ENCODE results near the gene NTRK2. TPM values are rescaled to one million over a fixed set of nuclear protein-coding genes. Genes with fewer than 3 reads are reported as not detected.
A peak's percentile ranks its signal among the peaks of the same experiment; 100 is the strongest.

Gene NTRK2
- total RNA-seq, 8 experiments from 2014 or later, result 0.49 to 238 (median 15.5) TPM

- peaks cover 4 to 17% of the 10 kb centered on the region in 2 donors for H3K4me1 ChIP-seq (replicated peaks in 1 of 2)
- H3K4me3 ChIP-seq, result no peak overlapping the region
- WGBS, 10 experiments, result 29 to 100% (median 93%) methylated on average over 1 to 2 of the region's 2 CpGs; no CpG with 5 or more reads in 5 of the 10 experiments
- in situ Hi-C loops (cut with MboI; ENCODE audit: low pct_unique_long_range_greater_than_20kb in 2 of 9, low sequenced_read_pairs in 9 of 9, unreplicated experiment in 9 of 9), result no loop called here
- ATAC-seq (replicated peaks in 6 of 8), result no peak
- no peak overlapping the region for H3K27ac ChIP-seq
Observed at GRCh38 chr9:84997472-84997871, 327.9 kb downstream of the NTRK2 start.

DNA sequence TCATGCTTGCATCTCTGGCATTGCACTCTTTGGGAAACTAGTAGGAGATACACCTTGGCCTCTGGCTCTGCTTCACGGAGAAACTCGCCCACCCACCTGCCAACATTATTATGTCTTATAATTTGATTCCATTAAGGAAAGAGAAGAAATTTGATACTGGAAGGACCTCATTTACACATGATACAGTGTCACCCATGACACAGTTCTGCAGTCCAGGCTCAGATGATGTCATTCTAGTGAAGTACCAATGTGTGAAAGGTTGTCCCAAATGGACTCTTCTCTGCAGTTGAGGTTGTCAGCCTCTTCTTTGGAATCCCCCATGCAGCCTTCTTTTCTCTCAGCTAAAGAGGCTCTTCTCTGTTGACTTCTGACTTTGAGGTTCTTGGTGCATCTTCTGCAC, 329.1 kb downstream of the NTRK2 start:
- peaks cover 4 to 17% of the 10 kb centered on the region in 2 donors for H3K4me1 ChIP-seq (replicated peaks in 1 of 2)
- 20 to 50% (median 44%) methylated on average over 2 of the region's 2 CpGs; no CpG with 5 or more reads in 5 of the 10 experiments for WGBS, 10 experiments
- in situ Hi-C loops (cut with MboI; ENCODE audit: low pct_unique_long_range_greater_than_20kb in 2 of 9, low sequenced_read_pairs in 9 of 9, unreplicated experiment in 9 of 9), result no loop called here
- H3K4me3 ChIP-seq, result no peak overlapping the region
- H3K27ac ChIP-seq, result no peak overlapping the region
- no peak for ATAC-seq (replicated peaks in 6 of 8)

DNA sequence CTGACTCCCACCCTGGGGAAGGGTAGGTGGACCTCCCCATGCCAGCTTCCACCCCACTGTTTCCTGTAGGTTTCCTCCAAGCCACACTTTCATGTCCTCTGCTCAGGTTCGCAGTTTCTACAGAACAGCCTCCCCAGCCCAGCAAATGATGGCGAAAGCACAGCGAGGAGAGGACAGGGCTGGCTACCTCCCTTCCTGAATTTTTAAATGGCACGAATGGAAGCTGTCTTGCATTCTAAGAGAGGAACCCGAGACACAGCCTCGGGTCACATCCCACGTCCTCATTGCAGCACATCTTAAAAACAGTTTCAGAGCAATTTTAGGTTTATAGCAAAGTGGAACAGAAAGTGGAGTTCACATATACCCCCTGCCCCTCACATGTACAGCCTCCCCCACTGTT, 330.3 kb downstream of the NTRK2 start:
- Histone ChIP-seq H3K4me3 (no peak overlapping the region), H3K4me1 (replicated peaks in 1 of 2) (peaks cover 4 to 20% of the 10 kb centered on the region in 2 donors), H3K27ac (no peak overlapping the region)
- ATAC-seq (replicated peaks in 6 of 8), result peak in 1 of 8 experiments; percentile 64
- WGBS, 10 experiments, result 33 to 89% (median 60%) methylated on average over 1 to 7 of the region's 7 CpGs; no CpG with 5 or more reads in 3 of the 10 experiments
- in situ Hi-C loops (cut with MboI; ENCODE audit: low pct_unique_long_range_greater_than_20kb in 2 of 9, low sequenced_read_pairs in 9 of 9, unreplicated experiment in 9 of 9), result no loop called here

DNA sequence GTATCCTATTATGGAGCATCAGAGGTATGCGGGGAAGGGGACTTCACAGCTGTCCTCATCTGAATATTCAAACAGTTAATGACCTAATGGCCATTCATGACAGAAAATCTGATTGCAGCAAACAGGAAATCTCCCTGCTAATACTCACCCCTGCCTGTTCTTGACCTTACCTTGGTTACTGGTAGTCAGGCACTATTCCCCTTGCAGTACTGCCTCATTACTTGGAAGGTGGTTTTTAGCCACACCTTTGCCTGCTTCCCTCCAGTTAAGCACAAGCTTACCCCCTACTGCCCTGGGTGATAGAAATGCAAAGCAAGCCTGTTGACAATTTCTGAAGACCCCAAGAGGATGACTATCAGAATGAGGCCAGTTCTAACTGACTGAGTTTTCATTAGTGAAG, 332.4 kb downstream of the NTRK2 start:
- no peak for ATAC-seq (replicated peaks in 6 of 8)
- in situ Hi-C loops (cut with MboI; ENCODE audit: low pct_unique_long_range_greater_than_20kb in 2 of 9, low sequenced_read_pairs in 9 of 9, unreplicated experiment in 9 of 9), result no loop called here
- Histone ChIP-seq H3K27ac (no peak overlapping the region), H3K4me3 (no peak overlapping the region), H3K4me1 (replicated peaks in 1 of 2) (peaks cover 5 to 12% of the 10 kb centered on the region in 2 donors)
- WGBS, 10 experiments, result 20 to 100% (median 95%) methylated on average over 1 of the region's 1 CpG; no CpG with 5 or more reads in 6 of the 10 experiments

- no peak overlapping the region for H3K27ac ChIP-seq
- peak in 4 of 8 experiments; percentile 24 to 59 (median 50) for ATAC-seq (replicated peaks in 6 of 8)
- WGBS, 10 experiments, result 6 to 90% (median 63%) methylated on average over 1 to 3 of the region's 3 CpGs; no CpG with 5 or more reads in 1 of the 10 experiments
- in situ Hi-C loops (cut with MboI; ENCODE audit: low pct_unique_long_range_greater_than_20kb in 2 of 9, low sequenced_read_pairs in 9 of 9, unreplicated experiment in 9 of 9), result no loop called here
- H3K4me1 ChIP-seq (replicated peaks in 1 of 2), result peaks cover 5 to 12% of the 10 kb centered on the region in 2 donors
- no peak overlapping the region for H3K4me3 ChIP-seq
Observed at GRCh38 chr9:85004818-85005413, 335.4 kb downstream of the NTRK2 start.

DNA sequence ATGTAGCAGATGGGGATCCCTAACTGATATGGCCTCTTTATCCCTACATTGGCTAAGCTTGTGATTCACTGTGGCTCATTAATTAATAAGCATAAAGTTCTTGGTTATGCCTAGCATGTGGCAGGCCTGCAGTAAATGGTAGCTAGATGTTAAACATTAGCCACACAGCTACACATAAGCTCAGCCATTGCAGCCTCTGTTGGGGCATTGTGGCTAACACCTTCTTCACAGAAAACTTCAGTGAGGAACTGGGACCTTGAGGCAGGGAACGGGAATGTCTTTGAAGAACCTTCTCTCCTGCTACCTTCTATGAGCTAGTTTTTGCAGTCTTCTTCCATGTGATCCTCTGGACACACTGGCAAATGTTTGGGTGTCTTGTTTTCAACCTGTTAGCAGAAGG, 338.2 kb downstream of the NTRK2 start:
- in situ Hi-C loops (cut with MboI; ENCODE audit: low pct_unique_long_range_greater_than_20kb in 2 of 9, low sequenced_read_pairs in 9 of 9, unreplicated experiment in 9 of 9), result no loop called here
- Histone ChIP-seq H3K4me1 (replicated peaks in 1 of 2) (peaks cover 5 to 12% of the 10 kb centered on the region in 2 donors), H3K4me3 (no peak overlapping the region), H3K27ac (no peak overlapping the region)
- 33 to 100% (median 100%) methylated on average over 1 of the region's 1 CpG; no CpG with 5 or more reads in 5 of the 10 experiments for WGBS, 10 experiments
- no peak for ATAC-seq (replicated peaks in 6 of 8)

- Histone ChIP-seq H3K27ac (no peak overlapping the region), H3K4me3 (no peak overlapping the region), H3K4me1 (replicated peaks in 1 of 2) (peaks cover 5 to 12% of the 10 kb centered on the region in 2 donors)
- 10 to 100% (median 80%) methylated on average over 1 to 3 of the region's 3 CpGs; no CpG with 5 or more reads in 1 of the 10 experiments for WGBS, 10 experiments
- ATAC-seq (replicated peaks in 6 of 8), result no peak
- in situ Hi-C loops (cut with MboI; ENCODE audit: low pct_unique_long_range_greater_than_20kb in 2 of 9, low sequenced_read_pairs in 9 of 9, unreplicated experiment in 9 of 9), result no loop called here
Observed at GRCh38 chr9:85008215-85008614, 338.7 kb downstream of the NTRK2 start.

GRCh38 chr9:85009251-85009650, 339.7 kb downstream of the NTRK2 start:
- no peak overlapping the region for H3K27ac ChIP-seq
- 33 to 100% (median 90%) methylated on average over 1 of the region's 1 CpG; no CpG with 5 or more reads in 3 of the 10 experiments for WGBS, 10 experiments
- peaks cover 5 to 12% of the 10 kb centered on the region in 2 donors for H3K4me1 ChIP-seq (replicated peaks in 1 of 2)
- in situ Hi-C loops (cut with MboI; ENCODE audit: low pct_unique_long_range_greater_than_20kb in 2 of 9, low sequenced_read_pairs in 9 of 9, unreplicated experiment in 9 of 9), result no loop called here
- H3K4me3 ChIP-seq, result no peak overlapping the region
- ATAC-seq (replicated peaks in 6 of 8), result peak in 1 of 8 experiments; percentile 19

GRCh38 chr9:85013703-85014102, 344.2 kb downstream of the NTRK2 start:
- whole genome bisulfite sequencing, 10 experiments, result 50 to 100% (median 100%) methylated on average over 1 of the region's 1 CpG; no CpG with 5 or more reads in 4 of the 10 experiments
- H3K4me1 ChIP-seq (replicated peaks in 1 of 2), result peaks cover 15 to 17% of the 10 kb centered on the region in 2 donors
- H3K27ac ChIP-seq, result no peak overlapping the region
- in situ Hi-C loops (cut with MboI; ENCODE audit: low pct_unique_long_range_greater_than_20kb in 2 of 9, low sequenced_read_pairs in 9 of 9, unreplicated experiment in 9 of 9), result no loop called here
- H3K4me3 ChIP-seq, result no peak overlapping the region
- ATAC-seq (replicated peaks in 6 of 8), result no peak

- ATAC-seq (replicated peaks in 6 of 8), result no peak
- Histone ChIP-seq H3K4me3 (no peak overlapping the region), H3K27ac (no peak overlapping the region), H3K4me1 (replicated peaks in 1 of 2) (peaks cover 15 to 17% of the 10 kb centered on the region in 2 donors)
- in situ Hi-C loops (cut with MboI; ENCODE audit: low pct_unique_long_range_greater_than_20kb in 2 of 9, low sequenced_read_pairs in 9 of 9, unreplicated experiment in 9 of 9), result no loop called here
- 48 to 100% (median 98%) methylated on average over 2 to 7 of the region's 7 CpGs; no CpG with 5 or more reads in 2 of the 10 experiments for WGBS, 10 experiments
Observed at GRCh38 chr9:85014292-85014691, 344.8 kb downstream of the NTRK2 start.

- peaks cover 15 to 17% of the 10 kb centered on the region in 2 donors for H3K4me1 ChIP-seq (replicated peaks in 1 of 2)
- peak in 6 of 8 experiments; percentile 16 to 80 (median 55) for ATAC-seq (replicated peaks in 6 of 8)
- no peak overlapping the region for H3K27ac ChIP-seq
- H3K4me3 ChIP-seq, result no peak overlapping the region
- in situ Hi-C loops (cut with MboI; ENCODE audit: low pct_unique_long_range_greater_than_20kb in 2 of 9, low sequenced_read_pairs in 9 of 9, unreplicated experiment in 9 of 9), result no loop called here
- WGBS, 10 experiments, result 0 to 47% (median 12%) methylated on average over 1 to 3 of the region's 3 CpGs
Observed at GRCh38 chr9:85016384-85017006, 347.0 kb downstream of the NTRK2 start.

DNA sequence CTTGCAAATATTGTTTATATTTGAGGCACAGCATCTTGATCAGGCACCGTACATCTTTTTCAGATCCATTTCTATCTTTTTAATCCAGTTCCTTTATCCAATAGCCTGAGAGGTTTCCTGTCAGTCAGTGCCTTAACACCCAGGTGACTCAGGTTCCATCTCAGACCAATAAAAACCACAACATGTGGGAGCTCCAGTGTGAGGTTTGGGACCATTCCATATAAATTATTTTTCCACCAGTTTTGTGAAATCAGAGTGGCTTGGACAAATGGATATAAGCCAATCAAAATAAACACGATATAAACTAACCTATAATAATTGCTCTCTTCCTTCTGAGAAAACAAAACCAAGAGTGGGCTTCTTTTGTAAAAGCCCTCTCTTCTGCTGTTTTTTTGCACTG, 351.3 kb downstream of the NTRK2 start:
- ATAC-seq (replicated peaks in 6 of 8), result no peak
- Histone ChIP-seq H3K4me1 (replicated peaks in 1 of 2) (peaks cover 19 to 26% of the 10 kb centered on the region in 2 donors), H3K27ac (no peak overlapping the region), H3K4me3 (no peak overlapping the region)
- in situ Hi-C loops (cut with MboI; ENCODE audit: low pct_unique_long_range_greater_than_20kb in 2 of 9, low sequenced_read_pairs in 9 of 9, unreplicated experiment in 9 of 9), result no loop called here
- WGBS, 10 experiments, result 56 to 100% (median 93%) methylated on average over 1 to 2 of the region's 2 CpGs; no CpG with 5 or more reads in 1 of the 10 experiments

- whole genome bisulfite sequencing, 10 experiments, result 43 to 100% (median 73%) methylated on average over 1 to 4 of the region's 4 CpGs
- in situ Hi-C loops (cut with MboI; ENCODE audit: low pct_unique_long_range_greater_than_20kb in 2 of 9, low sequenced_read_pairs in 9 of 9, unreplicated experiment in 9 of 9), result no loop called here
- Histone ChIP-seq H3K4me3 (no peak overlapping the region), H3K4me1 (replicated peaks in 1 of 2) (peaks cover 15 to 30% of the 10 kb centered on the region in 2 donors), H3K27ac (no peak overlapping the region)
- no peak for ATAC-seq (replicated peaks in 6 of 8)
Observed at GRCh38 chr9:85021686-85022085, 352.2 kb downstream of the NTRK2 start.

Data from motor neuron (in vitro differentiated cells).